NAMALWA (cell line): ENCODE data around the gene NFATC3.
A peak's percentile ranks its signal among the peaks of the same experiment; 100 is the strongest.
"Not testable (repeated sequence)": the region's sequence is repeated elsewhere in the genome, so short reads cannot be mapped to it uniquely, and the experiment has no call there.

Experiments used
- DNase-seq: peaks from one replicate; pipeline ENCODE4 v3.0.0-alpha.2; 2015; ENCODE audit warnings: low spot score

The NFATC3 gene

DNA sequence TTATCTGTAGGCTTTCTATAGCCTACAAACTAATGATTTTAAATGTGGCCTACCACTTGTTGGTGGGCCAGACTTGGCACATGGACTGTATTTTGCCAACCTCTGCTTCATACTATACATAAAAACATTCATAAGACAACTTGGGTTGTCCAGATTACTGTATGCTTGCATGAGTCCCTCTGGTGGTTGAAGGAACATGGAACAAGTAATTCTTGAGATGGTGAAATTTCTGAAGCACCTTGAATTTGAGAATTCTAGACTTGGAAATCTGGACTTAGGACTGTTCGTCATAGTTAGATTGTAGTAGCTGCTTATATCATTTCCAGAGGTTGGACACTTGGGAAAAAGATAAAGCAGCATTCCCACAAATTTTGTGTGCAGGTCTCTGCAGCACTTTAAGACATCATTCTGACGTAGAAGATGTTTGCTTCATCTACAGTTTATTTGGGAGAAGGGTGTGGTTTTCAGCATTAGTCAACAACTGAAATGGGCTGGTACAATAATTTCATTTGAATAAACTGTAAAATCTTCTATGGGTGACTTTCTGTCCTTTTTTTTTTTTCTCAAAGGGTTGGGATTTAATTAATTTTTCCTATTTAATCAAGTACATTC is 31.2 kb downstream of the NFATC3 start:
- DNase-seq: peak; percentile 65

DNA sequence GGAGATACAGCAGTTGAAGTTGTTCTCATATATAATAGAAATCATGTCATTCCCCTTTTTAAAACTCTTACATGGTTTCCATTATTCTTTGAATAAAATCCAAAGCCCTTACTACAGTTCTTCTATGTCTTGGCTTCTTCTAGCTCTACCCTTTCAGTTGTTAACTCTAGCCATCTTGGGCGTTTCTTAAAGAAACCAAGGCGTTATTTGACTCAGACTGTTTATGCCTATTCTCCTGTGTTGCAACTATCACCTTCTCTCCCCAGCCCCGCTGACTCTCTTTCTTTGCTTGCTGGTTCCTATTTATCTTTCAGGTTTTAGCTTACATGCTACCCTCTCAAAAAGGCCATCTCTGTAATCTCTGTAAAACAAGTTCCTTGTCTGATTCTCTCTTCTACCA is 32.7 kb downstream of the NFATC3 start:
- DNase-seq: no peak

DNA sequence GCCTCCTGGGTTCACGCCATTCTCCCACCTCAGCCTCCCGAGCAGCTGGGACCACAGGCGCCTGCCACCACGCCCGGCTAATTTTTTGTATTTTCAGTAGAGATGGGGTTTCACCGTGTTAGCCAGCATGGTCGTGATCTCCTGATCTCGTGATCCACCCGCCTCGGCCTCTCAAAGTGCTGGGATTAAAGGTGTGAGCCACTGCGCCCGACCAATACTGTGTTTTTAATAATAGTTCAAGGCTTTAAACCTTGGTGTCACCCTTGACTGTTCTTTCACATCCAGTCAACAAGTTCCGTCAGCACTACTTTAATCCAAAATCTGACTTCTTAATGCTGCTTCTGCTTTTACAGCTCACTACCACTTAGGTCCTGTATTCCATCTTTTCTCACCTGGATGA is 33.8 kb downstream of the NFATC3 start:
- DNase-seq: peak; percentile 37

DNA sequence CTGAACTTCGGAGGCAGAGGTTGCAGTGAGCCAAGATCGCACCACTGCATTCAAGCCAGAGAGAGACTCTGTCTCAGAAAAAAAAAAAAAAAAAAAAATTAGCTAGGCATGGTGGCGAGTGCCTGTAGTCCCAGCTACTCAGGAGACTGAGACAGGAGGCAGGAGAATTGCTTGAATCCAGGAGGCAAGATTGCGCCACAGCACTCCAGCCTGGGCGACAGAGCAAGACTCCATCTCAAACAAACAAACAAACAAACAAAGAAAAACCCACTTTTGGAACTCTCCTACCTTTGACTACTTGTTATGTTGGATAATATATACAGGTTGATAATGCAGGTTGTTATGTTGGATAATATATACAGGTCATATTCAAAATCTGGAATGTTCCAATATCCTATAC is 35.3 kb downstream of the NFATC3 start:
- DNase-seq: not testable (repeated sequence)

DNA sequence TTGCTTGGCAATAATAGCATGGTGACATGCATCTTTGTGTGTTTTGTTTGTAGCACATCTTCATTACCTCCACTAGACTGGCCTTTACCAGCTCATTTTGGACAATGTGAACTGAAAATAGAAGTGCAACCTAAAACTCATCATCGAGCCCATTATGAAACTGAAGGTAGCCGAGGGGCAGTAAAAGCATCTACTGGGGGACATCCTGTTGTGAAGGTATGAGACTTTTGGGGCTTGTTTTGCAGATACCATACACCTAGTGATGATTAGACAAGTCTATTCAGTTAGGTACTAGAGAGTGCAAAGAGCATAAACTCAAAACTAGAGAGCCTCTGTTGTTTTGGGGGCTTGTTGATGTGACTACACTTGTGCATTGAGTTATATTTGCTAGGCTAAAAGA is 41.2 kb downstream of the NFATC3 start:
- DNase-seq: no peak

DNA sequence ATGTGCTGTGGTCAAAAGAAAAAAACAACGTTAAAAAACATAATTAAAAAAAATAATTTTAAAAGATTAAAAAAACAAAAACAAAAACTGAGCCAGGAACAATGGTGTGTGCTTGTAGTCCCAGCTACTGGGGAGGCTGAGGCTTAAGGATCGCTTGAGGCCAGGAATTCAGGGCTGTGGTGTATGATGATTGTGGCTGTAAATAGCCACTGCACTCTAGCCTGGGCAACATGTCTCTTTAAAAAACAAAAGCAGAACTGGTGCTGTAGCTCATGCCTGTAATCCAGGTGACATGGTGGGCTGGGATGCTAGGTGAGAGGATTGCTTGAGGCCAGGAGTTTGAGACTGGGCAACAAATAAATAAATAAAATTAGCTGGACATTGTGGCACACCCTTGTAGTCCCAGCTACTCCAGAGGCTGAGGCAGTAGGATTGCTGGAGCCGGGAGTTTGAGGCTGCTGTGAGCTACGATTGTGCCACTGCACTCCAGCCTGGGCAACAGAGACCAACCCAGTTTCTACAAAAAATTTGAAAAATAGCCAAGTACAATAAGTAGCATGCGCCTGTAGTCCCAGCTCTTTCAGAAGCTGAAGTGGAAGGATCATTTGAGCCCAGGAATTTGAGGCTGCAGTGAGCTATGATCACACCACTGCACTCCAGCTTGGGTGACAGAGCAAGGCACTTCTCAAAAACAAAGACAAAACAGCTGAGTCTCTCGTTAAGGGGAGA is 43.6 kb downstream of the NFATC3 start:
- no peak for DNase-seq

DNA sequence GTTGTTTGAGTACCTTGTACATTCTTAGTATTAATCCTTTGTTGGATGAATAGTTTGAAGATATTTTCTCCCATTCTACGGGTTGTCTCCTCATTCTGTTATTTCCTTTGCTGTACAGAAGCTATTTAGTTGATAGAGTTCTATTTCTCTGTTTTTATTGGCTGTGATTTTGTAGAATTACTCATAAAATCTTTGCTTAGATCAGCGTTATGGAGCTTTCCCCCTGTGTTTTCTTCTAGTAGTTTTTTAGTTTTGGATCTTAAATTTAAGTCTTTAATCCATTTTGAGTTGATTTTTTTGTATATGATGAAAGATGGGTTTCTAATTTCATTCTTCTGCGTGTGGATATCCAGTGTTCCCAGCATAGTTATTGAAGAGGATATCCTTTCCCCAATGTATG is 45.4 kb downstream of the NFATC3 start:
- no peak for DNase-seq

DNA sequence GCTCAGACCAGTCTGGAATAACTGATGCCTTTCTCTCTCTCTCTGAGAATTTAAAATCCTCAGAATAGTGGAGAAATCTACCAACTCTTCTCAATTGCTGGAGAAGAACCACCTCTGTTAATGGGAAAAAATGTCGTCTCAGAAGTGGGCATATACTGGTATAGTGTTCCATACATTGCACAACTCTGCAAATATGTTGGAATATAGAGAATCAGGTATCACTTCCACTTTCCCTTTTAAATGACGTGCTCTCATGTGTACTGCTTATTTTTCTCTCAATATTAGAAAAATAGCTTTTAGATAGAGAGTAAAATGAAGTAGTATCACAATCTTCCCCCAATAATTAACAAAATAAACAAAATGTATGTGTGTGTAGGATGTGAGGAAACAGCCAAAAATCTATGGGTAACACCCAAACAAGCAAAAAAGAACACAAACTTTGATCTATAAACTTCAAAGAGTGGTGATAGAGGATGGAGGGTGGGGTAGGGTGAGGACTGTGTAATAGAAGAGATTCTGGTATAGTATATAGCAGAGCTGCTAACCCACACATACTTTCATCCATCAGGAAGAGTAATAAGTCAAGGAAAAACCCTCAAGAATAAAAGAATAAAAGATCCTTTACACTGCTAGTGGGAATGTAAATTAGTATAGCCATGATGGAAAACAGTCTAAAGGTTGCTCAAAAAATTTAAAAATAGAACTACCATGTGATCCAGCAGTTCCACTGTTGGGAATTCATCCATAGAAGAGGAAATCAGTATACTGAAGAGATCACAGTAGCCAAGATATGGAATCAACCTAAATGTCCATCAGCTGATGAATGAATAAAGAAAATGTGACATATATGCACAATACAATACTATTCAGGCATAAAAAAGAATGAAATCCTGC is 46.9 kb downstream of the NFATC3 start:
- no peak for DNase-seq

DNA sequence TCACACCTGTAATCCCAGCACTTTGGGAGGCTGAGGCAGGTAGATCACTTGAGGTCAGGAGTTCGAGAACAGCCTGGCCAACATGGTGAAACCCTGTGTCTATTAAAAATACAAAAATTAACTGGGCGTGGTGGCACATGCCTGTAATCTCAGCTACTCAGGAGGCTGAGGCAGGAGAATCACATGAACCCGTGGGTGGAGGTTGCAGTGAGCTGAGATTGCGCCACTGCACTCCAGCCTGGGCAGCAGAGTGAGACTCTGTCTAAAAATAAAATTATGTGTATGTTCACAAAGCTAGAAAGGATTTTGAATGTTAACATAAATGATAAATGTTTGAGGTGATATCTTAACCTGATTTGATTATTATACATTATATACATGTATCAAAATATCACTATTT is 47.8 kb downstream of the NFATC3 start:
- not testable (repeated sequence) for DNase-seq

DNA sequence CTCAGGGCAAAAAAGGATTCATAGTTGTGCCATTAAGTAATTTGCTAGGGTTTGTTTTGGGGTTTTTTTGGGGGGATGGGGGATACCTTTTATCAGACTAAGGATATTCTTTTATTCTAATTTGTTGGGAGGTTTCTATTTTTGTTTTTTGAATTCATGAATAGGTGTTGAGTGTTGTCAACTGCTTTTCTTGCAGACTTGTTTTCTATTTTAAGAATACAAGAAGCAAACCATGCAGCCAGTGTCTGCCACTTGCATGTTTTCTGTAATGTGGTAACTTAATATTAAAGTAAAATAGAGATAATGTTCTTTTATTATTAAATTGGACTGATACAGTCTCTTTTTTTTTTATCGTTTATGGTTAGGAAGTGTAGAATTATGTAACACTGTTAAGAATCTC is 49.5 kb downstream of the NFATC3 start:
- no peak for DNase-seq

DNA sequence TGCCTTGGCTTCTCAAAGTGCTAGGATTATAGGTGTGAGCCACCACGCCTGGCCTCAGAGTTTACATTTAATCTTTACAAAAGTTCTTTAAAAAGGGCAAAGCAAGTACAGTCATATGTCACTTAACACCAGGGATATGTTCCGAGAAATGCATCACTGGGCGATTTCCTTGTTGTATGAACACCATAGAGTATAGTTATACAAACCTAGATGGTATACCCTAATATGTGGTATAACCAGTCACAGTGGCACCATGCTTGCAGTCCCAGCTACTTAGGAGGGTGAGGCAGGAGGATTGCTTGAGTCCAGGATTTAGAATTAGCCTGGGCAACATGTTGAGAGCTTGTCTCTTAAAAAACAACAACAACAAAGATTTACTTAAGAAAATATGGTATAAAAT is 51.3 kb downstream of the NFATC3 start:
- DNase-seq: no peak

DNA sequence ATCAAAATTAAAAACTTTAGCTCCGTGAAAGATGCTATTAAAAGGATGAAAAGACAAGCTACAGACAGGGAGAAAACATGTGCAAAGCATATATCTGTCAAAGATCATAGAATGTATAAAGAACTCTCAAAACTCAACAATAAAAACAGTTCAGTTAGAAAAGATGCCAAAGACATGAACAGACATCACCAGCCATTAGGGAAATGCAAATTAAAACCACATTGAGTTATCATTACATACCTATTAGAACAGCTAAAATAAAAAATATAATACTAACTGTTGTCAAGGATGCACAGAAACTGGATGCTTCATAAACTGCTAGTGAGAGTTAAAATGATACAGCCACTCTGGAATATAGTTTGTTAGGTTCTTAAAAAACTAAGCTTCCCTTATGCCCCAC is 58.8 kb downstream of the NFATC3 start:
- no peak for DNase-seq

DNA sequence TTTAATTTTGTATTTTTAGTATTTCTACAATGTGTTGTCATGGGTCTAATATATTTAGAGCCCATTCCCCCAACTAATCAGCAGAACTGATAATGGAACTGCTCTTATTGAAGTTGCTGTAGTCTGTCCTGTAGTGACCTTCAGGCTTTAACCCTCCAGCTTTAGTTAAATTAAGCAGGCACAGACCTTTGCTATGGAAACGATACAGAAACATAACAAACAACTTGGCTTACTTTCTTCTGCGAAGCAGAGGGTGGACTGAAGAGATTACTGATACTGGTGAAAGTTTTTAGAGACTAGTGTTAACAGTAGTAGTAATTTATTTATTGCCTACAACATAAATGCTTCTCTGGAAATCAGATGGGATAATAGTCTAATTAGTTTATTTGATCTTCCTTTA is 61.4 kb downstream of the NFATC3 start:
- DNase-seq: peak; percentile 37

DNA sequence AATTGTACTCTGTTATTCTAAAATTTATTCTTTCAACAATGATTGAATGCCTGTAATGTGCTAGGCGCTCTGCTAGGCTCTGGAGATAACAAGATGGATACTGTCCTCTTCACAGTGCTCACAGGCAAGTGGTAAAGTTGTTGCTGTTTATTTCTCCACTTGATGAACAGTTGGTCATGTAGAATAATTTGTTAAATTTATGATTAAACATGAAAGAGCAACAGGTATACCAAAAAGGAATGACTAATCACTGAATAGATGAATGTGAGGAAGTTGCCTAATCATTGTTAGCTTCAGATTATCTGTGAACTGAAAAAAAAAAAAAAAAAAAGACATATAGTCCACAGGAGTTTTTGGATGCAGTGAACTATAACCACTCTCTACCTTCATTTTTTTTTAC is 62.3 kb downstream of the NFATC3 start:
- DNase-seq: no peak

DNA sequence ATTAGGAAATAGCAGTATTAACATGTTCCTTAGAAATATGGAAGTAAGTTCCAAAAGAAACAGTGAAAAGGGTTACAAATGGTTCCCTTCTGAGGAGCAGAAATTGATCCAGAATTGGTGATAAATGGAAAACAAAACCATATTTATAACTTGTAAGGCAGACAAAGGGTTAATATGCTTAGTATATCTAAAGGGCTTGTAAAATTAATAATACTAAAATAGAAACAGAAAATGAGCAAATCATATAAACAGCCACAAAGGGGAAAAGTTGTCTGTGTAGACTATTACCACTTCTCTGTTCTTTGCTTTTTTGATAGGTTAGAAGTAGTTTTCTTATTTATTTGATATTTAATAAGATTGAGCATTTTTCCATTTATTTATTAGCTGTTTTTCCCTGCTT is 64.4 kb downstream of the NFATC3 start:
- no peak for DNase-seq

DNA sequence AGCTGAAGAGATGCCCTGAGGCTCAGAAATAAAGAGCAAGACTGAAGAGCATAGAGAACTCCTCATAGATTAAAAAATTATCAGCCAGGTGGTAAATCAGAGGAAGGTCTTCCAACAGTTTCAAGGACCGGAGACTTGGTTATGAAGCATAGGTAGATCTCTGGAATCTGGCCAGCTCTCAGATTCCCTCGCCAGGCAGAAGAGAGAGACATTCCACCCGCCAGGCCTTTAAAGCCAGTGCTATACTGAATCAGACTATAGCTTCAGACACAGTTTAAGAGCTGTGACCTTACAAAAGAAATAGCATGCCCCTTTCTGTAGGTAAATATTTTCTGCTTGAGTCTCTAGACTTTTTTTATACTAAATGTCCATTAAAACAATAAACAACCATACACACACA is 70.3 kb downstream of the NFATC3 start:
- DNase-seq: no peak

DNA sequence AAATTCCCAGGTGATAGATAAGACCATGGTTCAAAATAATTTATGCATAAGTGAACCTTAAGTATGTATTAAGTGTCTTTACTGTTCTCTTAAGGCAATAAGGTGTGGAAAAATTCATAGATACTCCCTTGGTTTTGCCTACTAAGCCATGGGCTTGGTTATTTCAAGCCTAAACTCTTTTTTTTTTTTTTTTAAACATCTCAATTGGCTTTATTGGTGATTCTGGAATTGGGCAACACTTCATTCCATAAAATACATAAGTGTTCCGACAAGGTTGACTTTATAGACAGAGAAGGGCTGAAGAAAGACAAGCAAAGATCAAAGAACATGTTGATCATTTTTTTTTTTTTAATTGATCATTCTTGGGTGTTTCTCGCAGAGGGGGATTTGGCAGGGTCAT is 77.2 kb downstream of the NFATC3 start:
- DNase-seq: no peak

DNA sequence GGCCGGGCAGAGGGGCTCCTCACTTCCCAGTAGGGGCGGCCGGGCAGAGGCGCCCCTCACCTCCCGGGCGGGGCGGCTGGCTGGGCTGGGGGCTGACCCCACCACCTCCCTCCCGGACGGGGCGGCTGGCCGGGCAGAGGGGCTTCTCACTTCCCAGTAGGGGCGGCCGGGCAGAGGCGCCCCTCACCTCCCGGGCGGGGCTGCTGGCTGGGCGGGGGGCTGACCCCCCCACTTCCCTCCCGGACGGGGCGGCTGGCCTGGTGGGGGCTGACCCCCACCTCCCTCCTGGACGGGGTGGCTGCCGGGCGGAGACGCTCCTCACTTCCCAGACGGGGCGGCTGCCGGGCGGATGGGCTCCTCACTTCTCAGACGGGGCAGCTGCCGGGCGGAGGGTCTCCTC is 78.1 kb downstream of the NFATC3 start:
- DNase-seq: not testable (repeated sequence)

DNA sequence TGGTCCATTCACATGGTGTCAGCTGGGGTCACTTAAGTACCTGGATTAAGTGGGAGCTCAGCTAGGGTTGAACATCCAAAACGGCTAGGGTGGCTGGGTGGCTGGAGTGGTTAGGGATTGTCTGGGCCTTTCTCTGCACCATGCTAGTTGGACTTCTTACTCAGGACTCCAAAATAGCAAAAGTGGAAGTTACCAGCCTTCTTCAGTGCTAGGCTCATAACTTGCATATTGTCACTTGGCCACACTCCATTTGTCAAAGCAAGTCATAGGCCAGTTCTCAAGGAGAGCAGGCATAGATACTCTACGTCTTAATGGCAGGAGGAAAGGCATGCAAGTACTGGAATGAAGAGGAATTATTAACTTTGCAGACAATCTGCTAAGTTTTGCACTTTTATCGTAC is 81.1 kb downstream of the NFATC3 start:
- DNase-seq: no peak

DNA sequence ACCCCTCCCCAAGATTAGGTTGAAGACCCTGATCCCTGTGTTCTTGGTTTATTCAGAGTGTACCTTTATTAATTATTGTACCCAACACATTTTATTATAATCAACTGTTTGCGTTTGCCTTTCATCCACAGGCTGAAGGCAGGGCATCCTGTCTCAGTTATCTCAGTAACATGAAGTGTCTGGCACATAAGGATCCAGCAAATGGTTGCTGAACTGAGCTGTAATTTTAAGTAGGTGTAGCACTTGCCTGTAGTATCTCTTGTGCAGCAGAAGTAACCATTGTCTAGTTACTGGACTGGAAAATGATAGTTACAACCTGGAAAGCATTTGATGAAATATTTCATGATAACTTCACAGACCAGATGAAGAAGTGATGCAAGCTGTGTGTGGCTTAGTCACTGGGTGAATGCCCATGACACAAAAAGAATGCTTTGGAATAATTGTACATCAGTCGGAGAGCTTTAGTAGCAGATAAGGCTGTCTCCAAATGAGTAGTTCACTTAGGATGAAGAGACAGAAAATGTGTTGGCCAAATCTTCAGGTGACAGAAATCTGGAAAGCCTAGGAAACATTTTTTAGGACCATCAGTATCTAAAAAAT is 94.1 kb downstream of the NFATC3 start:
- DNase-seq: no peak

DNA sequence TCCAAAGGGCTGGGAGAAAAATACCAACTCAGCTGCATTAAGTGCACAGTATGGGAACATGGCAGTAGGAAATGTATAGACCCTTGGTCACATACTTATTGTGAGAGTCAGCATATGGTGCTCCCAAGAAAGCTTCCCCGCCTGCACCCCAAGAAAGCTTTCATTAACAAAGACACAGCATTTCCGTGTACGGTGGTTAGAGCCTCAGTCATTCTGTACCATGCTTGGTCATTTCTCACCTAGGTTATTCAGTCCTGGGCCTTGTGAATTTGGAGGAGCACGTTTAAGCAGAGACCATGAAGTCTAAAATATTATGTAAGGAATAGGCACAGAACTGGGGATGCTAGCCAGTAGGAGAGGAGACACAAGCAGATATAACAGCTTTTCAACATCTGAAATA is 94.7 kb downstream of the NFATC3 start:
- DNase-seq: no peak

DNA sequence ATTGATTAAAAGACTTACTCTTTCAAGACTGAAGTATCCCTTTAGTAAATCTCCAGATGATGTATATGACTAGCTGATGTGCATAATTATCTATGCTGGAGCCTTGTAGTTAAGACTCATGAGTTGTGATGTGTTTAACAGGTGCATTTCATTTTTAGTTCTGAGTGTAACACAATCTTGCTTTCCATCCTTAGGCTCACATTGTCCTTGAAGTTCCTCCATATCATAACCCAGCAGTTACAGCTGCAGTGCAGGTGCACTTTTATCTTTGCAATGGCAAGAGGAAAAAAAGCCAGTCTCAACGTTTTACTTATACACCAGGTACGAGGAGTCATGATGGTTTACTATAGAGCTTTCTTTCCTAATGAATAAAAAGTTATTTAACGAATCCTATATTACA is 97.9 kb downstream of the NFATC3 start:
- no peak for DNase-seq

DNA sequence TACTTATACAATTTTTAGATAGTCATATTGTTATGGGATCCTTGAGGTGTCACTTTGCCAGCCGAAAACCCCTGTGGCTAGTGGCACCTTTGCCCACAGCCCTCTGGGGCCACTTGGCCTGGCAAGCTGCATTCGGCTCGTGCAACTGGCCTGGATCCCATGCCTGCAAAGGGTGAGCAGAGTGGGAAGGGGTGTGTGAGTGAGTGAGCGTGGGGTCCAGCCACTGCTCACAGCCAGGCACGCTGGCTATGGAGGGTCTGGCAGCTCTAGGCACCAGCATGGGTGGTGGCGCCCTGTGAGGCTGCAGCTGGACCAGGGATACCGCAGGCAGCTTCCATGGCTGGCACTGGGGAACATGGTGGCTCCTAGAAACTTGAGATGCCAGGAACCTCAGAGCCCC is 101.7 kb downstream of the NFATC3 start:
- DNase-seq: no peak
